Stimulated activated CD4-positive, alpha-beta T cell treated with anti-CD3 and anti-CD28 coated beads, TNF-alpha, amount 100 ng/mL, for 1 hour (primary cell): ENCODE measurements around the gene MEX3A.
A peak's percentile ranks its signal among the peaks of the same experiment; 100 is the strongest.
"Not testable (repeated sequence)": the region's sequence is repeated elsewhere in the genome, so short reads cannot be mapped to it uniquely, and the experiment has no call there.

ENCODE experiments used
- DNase-seq, 3 donors: peaks; one replicate each; pipeline ENCODE4 v3.0.0-alpha.2; 2020; ENCODE audit warnings: low read depth in 3 of 3, low spot score in 1 of 3

Gene MEX3A

GRCh38 chr1:156118177-156118868 is 36.1 kb upstream of the MEX3A start:
- DNase-seq, result no peak

GRCh38 chr1:156117414-156118176 is 35.3 kb upstream of the MEX3A start:
- no peak for DNase-seq

GRCh38 chr1:156116731-156117130 is 34.5 kb upstream of the MEX3A start:
- not testable (repeated sequence) for DNase-seq

GRCh38 chr1:156115514-156116374 is 33.5 kb upstream of the MEX3A start:
- no peak for DNase-seq

GRCh38 chr1:156114919-156115513 is 32.8 kb upstream of the MEX3A start:
- DNase-seq, result no peak

GRCh38 chr1:156114101-156114918 is 32.0 kb upstream of the MEX3A start, which contains the start of gene LMNA:
LMNA (plus strand) TSS chr1:156114711; CDS start chr1:156114919, 208 bp downstream.
- peak; percentile 35 to 58 (median 44) for DNase-seq

- no peak for DNase-seq
These were observed 31.2 kb upstream of the MEX3A start for GRCh38 chr1:156113282-156113950.

GRCh38 chr1:156112276-156113137 is 30.2 kb upstream of the MEX3A start:
- no peak for DNase-seq

GRCh38 chr1:156111355-156111962 is 29.2 kb upstream of the MEX3A start:
- DNase-seq, result no peak

GRCh38 chr1:156110252-156110651 is 28.0 kb upstream of the MEX3A start:
- DNase-seq, result no peak

GRCh38 chr1:156108664-156109241 is 26.5 kb upstream of the MEX3A start:
- DNase-seq, result no peak

- DNase-seq, result no peak
These were observed 25.8 kb upstream of the MEX3A start for GRCh38 chr1:156108057-156108456.

- DNase-seq, result no peak
These were observed 24.6 kb upstream of the MEX3A start for GRCh38 chr1:156106624-156107488.

- DNase-seq, result no peak
These were observed 22.9 kb upstream of the MEX3A start for GRCh38 chr1:156104861-156105832.

- DNase-seq, result no peak
These were observed 22.0 kb upstream of the MEX3A start for GRCh38 chr1:156104065-156104810.
